Osteoblast (primary cell): ENCODE data around the gene NLRP5. TPM values are rescaled to one million over a fixed set of nuclear protein-coding genes. Genes with fewer than 3 reads are reported as not detected.

ENCODE experiments used
- DNase-seq: peaks from one replicate; pipeline ENCODE4 v3.0.0; 2011; ENCODE audit warnings: low spot score, mixed read lengths; ENCODE audit not compliant: insufficient read length; ENCODE audit errors: missing footprints
- H2AFZ ChIP-seq: 2 replicates; pipeline ENCODE4 v1.6.0; 2011; ENCODE audit warnings: mild to moderate bottlenecking, low read length
- H3K27ac ChIP-seq: 2 replicates; pipeline ENCODE4 v1.5.1; 2011; ENCODE audit warnings: mild to moderate bottlenecking, low read depth, low read length, moderate library complexity
- H3K27me3 ChIP-seq: 2 replicates; pipeline ENCODE4 v1.6.0; 2012; ENCODE audit warnings: mild to moderate bottlenecking, control low read depth, inconsistent platforms, low read length, moderate library complexity; ENCODE audit not compliant: insufficient read depth
- H3K36me3 ChIP-seq: 2 replicates; pipeline ENCODE4 v1.5.1; 2011; ENCODE audit warnings: mild to moderate bottlenecking, low read length, control low read depth, moderate library complexity; ENCODE audit not compliant: insufficient read depth
- H3K4me1 ChIP-seq: 2 replicates; pipeline ENCODE4 v1.5.1; 2011; ENCODE audit warnings: mild to moderate bottlenecking, low read length, control low read depth, moderate library complexity; ENCODE audit not compliant: insufficient read depth
- H3K4me2 ChIP-seq: 2 replicates; pipeline ENCODE4 v1.6.0; 2011; ENCODE audit warnings: mild to moderate bottlenecking, low read length; ENCODE audit not compliant: insufficient read depth
- H3K4me3 ChIP-seq: fragments of 200-600 bp; sonication (generic); 3 replicates; pipeline ENCODE4 v1.5.1; 2012; ENCODE audit warnings: mild to moderate bottlenecking, low read length, inconsistent platforms; ENCODE audit not compliant: insufficient read depth
- H3K79me2 ChIP-seq: 2 replicates; pipeline ENCODE4 v1.6.0; 2012; ENCODE audit warnings: mild to moderate bottlenecking, low read length, control low read depth, inconsistent platforms; ENCODE audit not compliant: insufficient read depth
- H3K9me3 ChIP-seq: 2 replicates; pipeline ENCODE4 v1.5.1; 2011; ENCODE audit warnings: low read depth, low read length, control low read depth
- H4K20me1 ChIP-seq: 2 replicates; pipeline ENCODE4 v1.6.0; 2012; ENCODE audit warnings: mild to moderate bottlenecking, low read length, control low read depth; ENCODE audit not compliant: insufficient read depth
- CTCF ChIP-seq: IDR thresholded peaks from 2 replicates; pipeline ENCODE4 v1.5.1; 2011; ENCODE audit warnings: mild to moderate bottlenecking, low read depth, low read length, moderate library complexity; ENCODE audit errors: extremely low read depth
- small RNA-seq: library from RNA; depleted of rRNA; stranded (forward); fragments of <200 nt; gene quantifications from one replicate; pipeline ENCODE3, GENCODE V24; 2012
- total RNA-seq: library from RNA; depleted of rRNA; stranded (reverse); fragments of >200 nt; gene quantifications from 2 replicates; pipeline ENCODE4 v1.2.3, GENCODE V29; 2012

Gene NLRP5
- total RNA-seq, 1 donor = not detected

- Histone ChIP-seq H3K27me3 (no peaks in the 10 kb centered on the region), H3K27ac (no peak overlapping the region), H4K20me1 (peaks cover 73% of the 10 kb centered on the region), H3K79me2 (peaks cover 98% of the 10 kb centered on the region), H2AFZ (no peak overlapping the region), H3K36me3 (no peaks in the 10 kb centered on the region), H3K4me1 (peaks cover 22% of the 10 kb centered on the region), H3K4me2 (peak overlapping the region; percentile 37), H3K4me3 (no peak overlapping the region), H3K9me3 (no peaks in the 10 kb centered on the region)
- peak; percentile 78 for DNase-seq
- TF ChIP-seq CTCF = no peak
Measured at GRCh38 chr19:56109226-56109625, 122.7 kb downstream of the NLRP5 start.

- no peak overlapping the region for H3K4me2 ChIP-seq
- DNase-seq = peak; percentile 84
- peaks cover 98% of the 10 kb centered on the region for H3K79me2 ChIP-seq
- TF ChIP-seq CTCF = no peak
- no peaks in the 10 kb centered on the region for H3K9me3 ChIP-seq
- peaks cover 22% of the 10 kb centered on the region for H3K4me1 ChIP-seq
- H3K27me3 ChIP-seq = no peaks in the 10 kb centered on the region
- peaks cover 78% of the 10 kb centered on the region for H4K20me1 ChIP-seq
- peak overlapping the region; percentile 28 for H3K27ac ChIP-seq
- no peak overlapping the region for H2AFZ ChIP-seq
- peaks cover 3% of the 10 kb centered on the region for H3K36me3 ChIP-seq
- no peak overlapping the region for H3K4me3 ChIP-seq
Measured at GRCh38 chr19:56110515-56111448, 124.2 kb downstream of the NLRP5 start.

Small RNA genes lying within 50 kb of the gene (small RNA-seq; reads per million reads assigned to genes)
- not detected for gene RF00019

Other genes with a start within 250 kb of the NLRP5 start
- gene NLRP9, start 248.4 kb upstream of the NLRP5 start, total RNA-seq = not detected in 2 replicates
- gene RFPL4A, start 227.7 kb upstream of the NLRP5 start, total RNA-seq = not detected in 2 replicates
- not detected in 2 replicates for gene RFPL4AL1, start 217.7 kb upstream of the NLRP5 start, total RNA-seq
- gene NLRP11, start 154.8 kb upstream of the NLRP5 start, total RNA-seq = not detected in 2 replicates
- not detected in 2 replicates for gene NLRP4, start 150.2 kb upstream of the NLRP5 start, total RNA-seq
- not detected in 2 replicates for gene NLRP13, start 54.4 kb upstream of the NLRP5 start, total RNA-seq
- not detected in 2 replicates for gene NLRP8, start 38.9 kb upstream of the NLRP5 start, total RNA-seq
- 23.6 and 27.5 TPM in 2 replicates for gene ZNF787, start 134.5 kb downstream of the NLRP5 start, total RNA-seq
- 13.0 and 16.6 TPM in 2 replicates for gene ZNF444, start 154.5 kb downstream of the NLRP5 start, total RNA-seq
- not detected in 2 replicates for gene GALP, start 189.2 kb downstream of the NLRP5 start, total RNA-seq
- under 0.01 TPM in 1 of 2 replicates, not detected in the other for gene ZSCAN5B, start 211.0 kb downstream of the NLRP5 start, total RNA-seq
- not detected in 2 replicates for gene ZSCAN5C, start 215.5 kb downstream of the NLRP5 start, total RNA-seq